GM23338 (cell line): Measurements from ENCODE around the gene MEGF11. TPM values are rescaled to one million over a fixed set of nuclear protein-coding genes. Genes with fewer than 3 reads are reported as not detected.

Experiments used
- ATAC-seq: fragments of 200-7000 bp; cut with Tn5 transposase; 3 replicates; pipeline ENCODE4 v1.9.1; 2020
- DNase-seq: peaks from one replicate; pipeline ENCODE4 v3.0.0-alpha.2; 2015; ENCODE audit warnings: low spot score
- H2AFZ ChIP-seq: fragments of 200-600 bp; sonication (generic); 2 replicates; pipeline ENCODE4 v1.8.0; 2016; ENCODE audit warnings: antibody characterized with exemption, mild to moderate bottlenecking, moderate library complexity
- H3F3A ChIP-seq: fragments of 200-600 bp; sonication (generic); replicated peaks from 2 replicates; pipeline ENCODE4 v1.8.0; 2017; ENCODE audit warnings: antibody characterized with exemption, mixed run types, low read depth
- H3K27ac ChIP-seq: fragments of 200-600 bp; sonication (generic); 2 replicates; pipeline ENCODE4 v1.6.1; 2016; ENCODE audit warnings: low read depth
- H3K27me3 ChIP-seq: fragments of 200-600 bp; sonication (generic); 2 replicates; pipeline ENCODE4 v1.8.0; 2016; ENCODE audit warnings: mild to moderate bottlenecking, mixed run types, moderate library complexity; ENCODE audit not compliant: insufficient read depth
- H3K36me3 ChIP-seq: fragments of 200-600 bp; sonication (generic); 2 replicates; pipeline ENCODE4 v1.8.0; 2016; ENCODE audit warnings: mild to moderate bottlenecking; ENCODE audit not compliant: insufficient read depth
- H3K4me1 ChIP-seq: fragments of 200-600 bp; sonication (generic); 2 replicates; pipeline ENCODE4 v1.8.0; 2016; ENCODE audit warnings: mild to moderate bottlenecking, moderate library complexity; ENCODE audit not compliant: insufficient read depth
- H3K4me2 ChIP-seq: fragments of 200-600 bp; sonication (generic); 2 replicates; pipeline ENCODE4 v1.7.1; 2017; ENCODE audit warnings: mixed run types
- H3K4me3 ChIP-seq: fragments of 200-600 bp; sonication (generic); 2 replicates; pipeline ENCODE4 v1.6.1; 2016; ENCODE audit warnings: mixed run types
- H3K79me2 ChIP-seq: fragments of 200-600 bp; sonication (generic); replicated peaks from 2 replicates; pipeline ENCODE4 v1.8.0; 2017; ENCODE audit warnings: mild to moderate bottlenecking; ENCODE audit not compliant: insufficient read depth
- H3K9me2 ChIP-seq: fragments of 200-600 bp; sonication (generic); 2 replicates; pipeline ENCODE4 v1.8.0; 2017; ENCODE audit not compliant: insufficient read depth
- H4K20me1 ChIP-seq: fragments of 200-600 bp; sonication (generic); replicated peaks from 2 replicates; pipeline ENCODE4 v1.8.0; 2017; ENCODE audit warnings: mild to moderate bottlenecking; ENCODE audit not compliant: insufficient read depth
- H3K27ac Mint-ChIP-seq: 2 replicates; pipeline ENCODE4 v1.8.0; 2020; ENCODE audit warnings: inconsistent platforms, mild to moderate bottlenecking, moderate library complexity, mixed read lengths
- H3K27me3 Mint-ChIP-seq: 3 replicates; pipeline ENCODE4 v1.8.0; 2022; ENCODE audit warnings: low read depth, mild to moderate bottlenecking, moderate library complexity, mixed read lengths, inconsistent platforms; ENCODE audit not compliant: insufficient read depth, poor library complexity
- H3K36me3 Mint-ChIP-seq: 3 replicates; pipeline ENCODE4 v1.8.0; 2021; ENCODE audit warnings: low read depth, mild to moderate bottlenecking, inconsistent platforms, moderate library complexity, mixed read lengths
- H3K4me1 Mint-ChIP-seq: 3 replicates; pipeline ENCODE4 v1.8.0; 2020; ENCODE audit warnings: mild to moderate bottlenecking, inconsistent platforms, mixed read lengths
- H3K4me3 Mint-ChIP-seq: 3 replicates; pipeline ENCODE4 v1.8.0; 2021; ENCODE audit warnings: moderate library complexity, mild to moderate bottlenecking, inconsistent platforms, mixed read lengths
- H3K9me3 Mint-ChIP-seq: 3 replicates; pipeline ENCODE4 v1.8.0; 2020; ENCODE audit warnings: moderate library complexity, mild to moderate bottlenecking, inconsistent platforms, mixed read lengths
- CREB1 ChIP-seq: fragments of 250-450 bp; sonication (Bioruptor Pico); IDR thresholded peaks from 2 replicates; pipeline ENCODE4 v1.5.0; 2020; ENCODE audit warnings: low read depth, mild to moderate bottlenecking, moderate library complexity
- JUNB ChIP-seq: IDR thresholded peaks from one replicate; pipeline ENCODE4 v1.6.1; 2016; ENCODE audit warnings: antibody characterized with exemption; ENCODE audit not compliant: unreplicated experiment
- POLR2AphosphoS5 ChIP-seq: IDR thresholded peaks from 2 replicates; pipeline ENCODE4 v1.6.1; 2016; ENCODE audit warnings: antibody characterized with exemption, low read depth
- STAT1 ChIP-seq: IDR thresholded peaks from one replicate; pipeline ENCODE4 v1.6.1; 2016; ENCODE audit warnings: antibody characterized with exemption; ENCODE audit not compliant: unreplicated experiment
- ZNF114 ChIP-seq: fragments of 250-450 bp; sonication (Bioruptor Pico); IDR thresholded peaks from 2 replicates; pipeline ENCODE4 v1.5.0; 2020; ENCODE audit warnings: mild to moderate bottlenecking, moderate library complexity
- polyA plus RNA-seq: library from polyadenylated mRNA; unstranded; fragments of >200 nt; fragmentation: Nextera tagmentation; extraction: Ambion mirVana; gene quantifications from 2 replicates; pipeline ENCODE4 v1.2.1, GENCODE V29; 2016
- total RNA-seq: library from RNA; depleted of rRNA; stranded (reverse); fragments of >200 nt; shearing (Covaris generic); gene quantifications from 2 replicates; pipeline ENCODE4 v1.2.3, GENCODE V29; 2014
- TF ChIP-seq, protein P1 (sequence below): fragments of 250-450 bp; sonication (Bioruptor Pico); IDR thresholded peaks from 2 replicates; pipeline ENCODE4 v1.5.0; 2020; ENCODE audit warnings: mild to moderate bottlenecking, moderate library complexity
- TF ChIP-seq, protein P2 (sequence below), 2 experiments: fragments of 200-600 bp in 1 of 2; sonication (generic) in 1 of 2; conservative IDR thresholded peaks; 2 replicates each; pipeline versions ENCODE4 v1.5.1 to v1.6.1; 2016 to 2017; ENCODE audit warnings: antibody characterized with exemption in 2 of 2, low read depth in 2 of 2, mild to moderate bottlenecking in 2 of 2, moderate library complexity in 1 of 2
- TF ChIP-seq, protein P3 (sequence below): IDR thresholded peaks from 2 replicates; pipeline ENCODE4 v1.6.1; 2016; ENCODE audit warnings: antibody characterized with exemption
- TF ChIP-seq, protein P4 (sequence below): IDR thresholded peaks from one replicate; pipeline ENCODE4 v1.6.1; 2018; ENCODE audit warnings: antibody characterized with exemption; ENCODE audit not compliant: unreplicated experiment

MEGF11 gene
- total and polyA plus RNA-seq, 2 experiments from 2014 or later, result 1.3 to 1.9 TPM

DNA sequence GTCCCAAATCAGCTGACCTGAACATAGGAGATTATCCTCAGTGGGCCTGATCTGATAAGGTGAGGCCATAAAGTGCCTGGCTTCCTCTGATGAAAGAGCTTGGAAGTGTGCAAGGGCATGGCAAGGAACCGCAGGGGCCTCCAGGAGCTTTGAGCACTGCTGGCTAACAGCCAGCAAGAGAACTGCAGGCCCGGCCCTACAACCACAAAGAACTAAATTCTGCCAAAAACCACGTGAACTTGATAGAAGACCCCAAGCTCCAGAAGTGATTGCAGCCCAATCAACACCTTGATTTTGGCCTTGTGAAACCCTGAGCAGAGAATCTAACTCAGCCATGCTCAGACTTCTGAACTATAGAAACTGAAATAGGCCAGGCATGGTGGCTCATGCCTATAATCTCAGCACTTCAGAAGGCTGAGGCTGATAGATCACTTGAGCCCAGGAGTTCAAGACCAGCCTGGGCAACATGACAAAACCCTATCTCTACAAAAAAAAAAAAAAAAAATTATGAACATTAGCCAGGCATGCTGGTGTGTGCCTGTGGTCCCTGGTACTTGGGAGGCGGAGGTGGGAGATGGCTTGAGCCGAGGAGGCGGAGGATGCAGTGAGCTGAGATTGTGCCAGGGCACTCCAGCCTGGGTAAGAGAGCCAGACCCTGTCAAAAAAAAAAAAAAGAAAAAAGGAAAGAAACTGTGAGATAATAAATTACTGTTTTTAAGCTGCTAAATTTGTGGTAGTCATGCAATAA lies 32.2 kb upstream of the MEGF11 start:
- TF ChIP-seq ZNF114 (CRISPR knock-in tag), result no peak
- TF ChIP-seq STAT1, result no peak
- TF ChIP-seq, protein P1, sequence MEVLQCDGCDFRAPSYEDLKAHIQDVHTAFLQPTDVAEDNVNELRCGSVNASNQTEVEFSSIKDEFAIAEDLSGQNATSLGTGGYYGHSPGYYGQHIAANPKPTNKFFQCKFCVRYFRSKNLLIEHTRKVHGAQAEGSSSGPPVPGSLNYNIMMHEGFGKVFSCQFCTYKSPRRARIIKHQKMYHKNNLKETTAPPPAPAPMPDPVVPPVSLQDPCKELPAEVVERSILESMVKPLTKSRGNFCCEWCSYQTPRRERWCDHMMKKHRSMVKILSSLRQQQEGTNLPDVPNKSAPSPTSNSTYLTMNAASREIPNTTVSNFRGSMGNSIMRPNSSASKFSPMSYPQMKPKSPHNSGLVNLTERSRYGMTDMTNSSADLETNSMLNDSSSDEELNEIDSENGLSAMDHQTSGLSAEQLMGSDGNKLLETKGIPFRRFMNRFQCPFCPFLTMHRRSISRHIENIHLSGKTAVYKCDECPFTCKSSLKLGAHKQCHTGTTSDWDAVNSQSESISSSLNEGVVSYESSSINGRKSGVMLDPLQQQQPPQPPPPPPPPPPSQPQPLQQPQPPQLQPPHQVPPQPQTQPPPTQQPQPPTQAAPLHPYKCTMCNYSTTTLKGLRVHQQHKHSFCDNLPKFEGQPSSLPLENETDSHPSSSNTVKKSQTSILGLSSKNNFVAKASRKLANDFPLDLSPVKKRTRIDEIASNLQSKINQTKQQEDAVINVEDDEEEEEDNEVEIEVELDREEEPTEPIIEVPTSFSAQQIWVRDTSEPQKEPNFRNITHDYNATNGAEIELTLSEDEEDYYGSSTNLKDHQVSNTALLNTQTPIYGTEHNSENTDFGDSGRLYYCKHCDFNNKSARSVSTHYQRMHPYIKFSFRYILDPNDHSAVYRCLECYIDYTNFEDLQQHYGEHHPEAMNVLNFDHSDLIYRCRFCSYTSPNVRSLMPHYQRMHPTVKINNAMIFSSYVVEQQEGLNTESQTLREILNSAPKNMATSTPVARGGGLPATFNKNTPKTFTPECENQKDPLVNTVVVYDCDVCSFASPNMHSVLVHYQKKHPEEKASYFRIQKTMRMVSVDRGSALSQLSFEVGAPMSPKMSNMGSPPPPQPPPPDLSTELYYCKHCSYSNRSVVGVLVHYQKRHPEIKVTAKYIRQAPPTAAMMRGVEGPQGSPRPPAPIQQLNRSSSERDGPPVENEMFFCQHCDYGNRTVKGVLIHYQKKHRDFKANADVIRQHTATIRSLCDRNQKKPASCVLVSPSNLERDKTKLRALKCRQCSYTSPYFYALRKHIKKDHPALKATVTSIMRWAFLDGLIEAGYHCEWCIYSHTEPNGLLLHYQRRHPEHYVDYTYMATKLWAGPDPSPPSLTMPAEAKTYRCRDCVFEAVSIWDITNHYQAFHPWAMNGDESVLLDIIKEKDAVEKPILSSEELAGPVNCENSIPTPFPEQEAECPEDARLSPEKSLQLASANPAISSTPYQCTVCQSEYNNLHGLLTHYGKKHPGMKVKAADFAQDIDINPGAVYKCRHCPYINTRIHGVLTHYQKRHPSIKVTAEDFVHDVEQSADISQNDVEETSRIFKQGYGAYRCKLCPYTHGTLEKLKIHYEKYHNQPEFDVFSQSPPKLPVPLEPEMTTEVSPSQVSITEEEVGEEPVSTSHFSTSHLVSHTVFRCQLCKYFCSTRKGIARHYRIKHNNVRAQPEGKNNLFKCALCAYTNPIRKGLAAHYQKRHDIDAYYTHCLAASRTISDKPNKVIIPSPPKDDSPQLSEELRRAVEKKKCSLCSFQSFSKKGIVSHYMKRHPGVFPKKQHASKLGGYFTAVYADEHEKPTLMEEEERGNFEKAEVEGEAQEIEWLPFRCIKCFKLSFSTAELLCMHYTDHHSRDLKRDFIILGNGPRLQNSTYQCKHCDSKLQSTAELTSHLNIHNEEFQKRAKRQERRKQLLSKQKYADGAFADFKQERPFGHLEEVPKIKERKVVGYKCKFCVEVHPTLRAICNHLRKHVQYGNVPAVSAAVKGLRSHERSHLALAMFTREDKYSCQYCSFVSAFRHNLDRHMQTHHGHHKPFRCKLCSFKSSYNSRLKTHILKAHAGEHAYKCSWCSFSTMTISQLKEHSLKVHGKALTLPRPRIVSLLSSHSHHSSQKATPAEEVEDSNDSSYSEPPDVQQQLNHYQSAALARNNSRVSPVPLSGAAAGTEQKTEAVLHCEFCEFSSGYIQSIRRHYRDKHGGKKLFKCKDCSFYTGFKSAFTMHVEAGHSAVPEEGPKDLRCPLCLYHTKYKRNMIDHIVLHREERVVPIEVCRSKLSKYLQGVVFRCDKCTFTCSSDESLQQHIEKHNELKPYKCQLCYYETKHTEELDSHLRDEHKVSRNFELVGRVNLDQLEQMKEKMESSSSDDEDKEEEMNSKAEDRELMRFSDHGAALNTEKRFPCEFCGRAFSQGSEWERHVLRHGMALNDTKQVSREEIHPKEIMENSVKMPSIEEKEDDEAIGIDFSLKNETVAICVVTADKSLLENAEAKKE (CRISPR knock-in tag), result no peak
- TF ChIP-seq, protein P2, sequence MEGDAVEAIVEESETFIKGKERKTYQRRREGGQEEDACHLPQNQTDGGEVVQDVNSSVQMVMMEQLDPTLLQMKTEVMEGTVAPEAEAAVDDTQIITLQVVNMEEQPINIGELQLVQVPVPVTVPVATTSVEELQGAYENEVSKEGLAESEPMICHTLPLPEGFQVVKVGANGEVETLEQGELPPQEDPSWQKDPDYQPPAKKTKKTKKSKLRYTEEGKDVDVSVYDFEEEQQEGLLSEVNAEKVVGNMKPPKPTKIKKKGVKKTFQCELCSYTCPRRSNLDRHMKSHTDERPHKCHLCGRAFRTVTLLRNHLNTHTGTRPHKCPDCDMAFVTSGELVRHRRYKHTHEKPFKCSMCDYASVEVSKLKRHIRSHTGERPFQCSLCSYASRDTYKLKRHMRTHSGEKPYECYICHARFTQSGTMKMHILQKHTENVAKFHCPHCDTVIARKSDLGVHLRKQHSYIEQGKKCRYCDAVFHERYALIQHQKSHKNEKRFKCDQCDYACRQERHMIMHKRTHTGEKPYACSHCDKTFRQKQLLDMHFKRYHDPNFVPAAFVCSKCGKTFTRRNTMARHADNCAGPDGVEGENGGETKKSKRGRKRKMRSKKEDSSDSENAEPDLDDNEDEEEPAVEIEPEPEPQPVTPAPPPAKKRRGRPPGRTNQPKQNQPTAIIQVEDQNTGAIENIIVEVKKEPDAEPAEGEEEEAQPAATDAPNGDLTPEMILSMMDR (conservative IDR thresholded peaks at IDR 0.05; ENCODE audit: low read depth in 2 of 2), result no peak
- no peak for TF ChIP-seq CREB1 (CRISPR knock-in tag)
- TF ChIP-seq POLR2AphosphoS5, result no peak
- no peak for TF ChIP-seq JUNB
- TF ChIP-seq, protein P3, sequence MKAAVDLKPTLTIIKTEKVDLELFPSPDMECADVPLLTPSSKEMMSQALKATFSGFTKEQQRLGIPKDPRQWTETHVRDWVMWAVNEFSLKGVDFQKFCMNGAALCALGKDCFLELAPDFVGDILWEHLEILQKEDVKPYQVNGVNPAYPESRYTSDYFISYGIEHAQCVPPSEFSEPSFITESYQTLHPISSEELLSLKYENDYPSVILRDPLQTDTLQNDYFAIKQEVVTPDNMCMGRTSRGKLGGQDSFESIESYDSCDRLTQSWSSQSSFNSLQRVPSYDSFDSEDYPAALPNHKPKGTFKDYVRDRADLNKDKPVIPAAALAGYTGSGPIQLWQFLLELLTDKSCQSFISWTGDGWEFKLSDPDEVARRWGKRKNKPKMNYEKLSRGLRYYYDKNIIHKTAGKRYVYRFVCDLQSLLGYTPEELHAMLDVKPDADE, result no peak
- TF ChIP-seq, protein P4, sequence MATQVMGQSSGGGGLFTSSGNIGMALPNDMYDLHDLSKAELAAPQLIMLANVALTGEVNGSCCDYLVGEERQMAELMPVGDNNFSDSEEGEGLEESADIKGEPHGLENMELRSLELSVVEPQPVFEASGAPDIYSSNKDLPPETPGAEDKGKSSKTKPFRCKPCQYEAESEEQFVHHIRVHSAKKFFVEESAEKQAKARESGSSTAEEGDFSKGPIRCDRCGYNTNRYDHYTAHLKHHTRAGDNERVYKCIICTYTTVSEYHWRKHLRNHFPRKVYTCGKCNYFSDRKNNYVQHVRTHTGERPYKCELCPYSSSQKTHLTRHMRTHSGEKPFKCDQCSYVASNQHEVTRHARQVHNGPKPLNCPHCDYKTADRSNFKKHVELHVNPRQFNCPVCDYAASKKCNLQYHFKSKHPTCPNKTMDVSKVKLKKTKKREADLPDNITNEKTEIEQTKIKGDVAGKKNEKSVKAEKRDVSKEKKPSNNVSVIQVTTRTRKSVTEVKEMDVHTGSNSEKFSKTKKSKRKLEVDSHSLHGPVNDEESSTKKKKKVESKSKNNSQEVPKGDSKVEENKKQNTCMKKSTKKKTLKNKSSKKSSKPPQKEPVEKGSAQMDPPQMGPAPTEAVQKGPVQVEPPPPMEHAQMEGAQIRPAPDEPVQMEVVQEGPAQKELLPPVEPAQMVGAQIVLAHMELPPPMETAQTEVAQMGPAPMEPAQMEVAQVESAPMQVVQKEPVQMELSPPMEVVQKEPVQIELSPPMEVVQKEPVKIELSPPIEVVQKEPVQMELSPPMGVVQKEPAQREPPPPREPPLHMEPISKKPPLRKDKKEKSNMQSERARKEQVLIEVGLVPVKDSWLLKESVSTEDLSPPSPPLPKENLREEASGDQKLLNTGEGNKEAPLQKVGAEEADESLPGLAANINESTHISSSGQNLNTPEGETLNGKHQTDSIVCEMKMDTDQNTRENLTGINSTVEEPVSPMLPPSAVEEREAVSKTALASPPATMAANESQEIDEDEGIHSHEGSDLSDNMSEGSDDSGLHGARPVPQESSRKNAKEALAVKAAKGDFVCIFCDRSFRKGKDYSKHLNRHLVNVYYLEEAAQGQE, result no peak
- peaks cover 8% of the 10 kb centered on the region for H3K27me3 Mint-ChIP-seq
- Histone ChIP-seq H3K79me2 (no peaks in the 10 kb centered on the region), H4K20me1 (no peaks in the 10 kb centered on the region), H3K36me3 (no peaks in the 10 kb centered on the region), H3K4me1 (no peaks in the 10 kb centered on the region), H3K4me3 (no peak overlapping the region), H3K27ac (no peak overlapping the region), H3K4me2 (no peak overlapping the region), H3K27me3 (no peaks in the 10 kb centered on the region), H3K9me2 (no peaks in the 10 kb centered on the region), H2AFZ (no peak overlapping the region), H3F3A (no peaks in the 10 kb centered on the region)
- no peaks in the 10 kb centered on the region for H3K9me3 Mint-ChIP-seq
- peaks cover 5% of the 10 kb centered on the region; the same call in 2 of the 3 replicates for H3K4me1 Mint-ChIP-seq
- no peak overlapping the region for H3K4me3 Mint-ChIP-seq
- DNase-seq (no peak), ATAC-seq (no peak)
- no peaks in the 10 kb centered on the region for H3K36me3 Mint-ChIP-seq
- H3K27ac Mint-ChIP-seq, result no peak overlapping the region
